GM21619 (cell line): Measurements from ENCODE around the gene PCDH9.
A peak's percentile ranks its signal among the peaks of the same experiment; 100 is the strongest.

Experiments
- ATAC-seq: cut with Tn5 transposase; IDR thresholded peaks from one replicate; pipeline ENCODE4 v1.9.1; 2021; ENCODE audit not compliant: unreplicated experiment

The PCDH9 gene

DNA sequence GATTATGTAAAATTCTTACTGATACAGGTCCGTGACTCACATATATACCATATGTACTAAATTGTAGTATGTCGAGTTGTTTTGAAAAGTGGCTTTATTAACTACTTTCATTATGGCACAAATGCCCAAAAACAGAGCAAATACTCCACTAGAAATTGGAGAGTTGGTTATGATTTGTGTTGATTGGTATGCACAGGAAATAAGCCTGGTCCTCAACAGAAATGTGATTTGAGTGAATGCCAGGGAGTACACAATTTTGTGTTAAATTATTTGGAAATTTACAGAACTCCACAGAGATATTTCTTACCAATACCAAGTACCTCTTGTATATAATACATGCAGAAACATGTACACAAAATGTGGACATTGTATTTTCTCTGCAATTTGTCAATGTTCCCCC, 676.7 kb downstream of the PCDH9 start:
- ATAC-seq: no peak

DNA sequence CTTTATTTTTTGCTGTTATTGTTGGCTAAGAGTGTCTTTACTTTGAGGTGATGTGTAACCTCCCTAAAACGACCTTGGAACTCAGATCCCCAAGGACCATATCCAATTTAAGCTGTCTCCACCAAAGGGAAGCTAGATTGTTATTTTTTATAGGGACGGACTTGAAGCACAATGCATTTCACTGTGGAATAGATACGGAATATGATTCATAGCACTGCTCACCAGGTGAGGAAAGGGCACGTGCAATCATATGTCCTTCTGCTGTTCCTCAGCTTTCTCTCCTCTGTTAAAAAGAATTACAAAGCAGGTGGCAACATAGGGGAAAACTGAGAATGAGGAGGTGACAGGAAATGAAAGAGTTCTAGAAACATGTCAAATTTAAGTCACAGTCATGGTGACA, 679.0 kb downstream of the PCDH9 start:
- no peak for ATAC-seq

DNA sequence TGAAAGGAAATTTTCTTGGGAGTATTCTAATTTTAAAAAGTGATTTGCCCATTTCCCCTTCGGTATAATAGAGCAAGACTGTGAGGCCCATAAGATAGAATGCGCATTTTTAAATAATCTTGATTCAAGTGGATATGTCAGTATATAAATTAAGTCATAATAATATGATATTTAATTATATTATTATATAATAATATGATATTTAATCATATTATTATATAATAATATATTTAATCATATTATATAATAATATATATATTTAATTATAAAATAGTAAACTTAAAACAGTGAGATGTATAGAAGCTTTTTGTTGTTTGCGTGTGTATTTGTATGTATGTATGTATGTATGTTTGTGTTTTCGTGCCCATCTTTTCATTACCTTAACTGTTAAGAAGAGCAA, 682.5 kb downstream of the PCDH9 start:
- ATAC-seq: no peak

DNA sequence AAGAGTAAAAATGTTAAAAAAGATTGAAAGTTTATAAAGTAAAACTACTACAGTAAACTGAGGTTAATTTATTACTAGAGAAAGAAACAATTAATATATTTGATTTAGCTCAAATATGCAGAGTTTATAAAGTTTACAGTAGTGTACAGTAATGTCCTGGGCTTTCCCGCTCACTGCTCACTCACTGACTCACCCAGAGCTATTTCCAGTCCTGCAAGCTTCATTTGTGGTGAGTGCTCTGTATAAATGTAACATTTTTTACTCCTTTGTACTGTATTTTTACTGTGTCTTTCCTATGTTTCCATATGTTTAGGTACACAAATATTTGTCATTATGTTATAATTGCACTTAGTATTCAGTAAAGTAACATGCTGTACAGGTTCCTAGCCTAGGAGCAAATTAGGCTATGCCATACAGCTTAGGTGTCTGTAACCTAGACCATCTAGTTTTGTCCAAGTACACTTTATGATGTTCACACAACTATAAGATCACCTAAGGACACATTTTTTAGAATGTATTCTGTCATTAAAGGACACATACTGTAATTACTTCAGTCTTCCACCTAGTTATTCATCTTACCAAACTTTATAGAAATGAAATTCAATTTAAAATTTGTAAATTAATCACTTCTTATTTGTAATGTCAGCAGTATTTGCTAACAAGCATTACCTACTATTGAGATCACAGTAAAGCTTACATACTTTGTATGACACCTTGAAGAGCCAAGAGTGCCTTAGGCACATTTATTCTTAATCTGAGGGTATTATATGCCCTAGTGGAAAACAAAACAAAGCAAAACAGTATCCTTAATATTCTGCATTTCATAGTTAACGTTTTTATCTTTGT, 683.4 kb downstream of the PCDH9 start:
- ATAC-seq: no peak

DNA sequence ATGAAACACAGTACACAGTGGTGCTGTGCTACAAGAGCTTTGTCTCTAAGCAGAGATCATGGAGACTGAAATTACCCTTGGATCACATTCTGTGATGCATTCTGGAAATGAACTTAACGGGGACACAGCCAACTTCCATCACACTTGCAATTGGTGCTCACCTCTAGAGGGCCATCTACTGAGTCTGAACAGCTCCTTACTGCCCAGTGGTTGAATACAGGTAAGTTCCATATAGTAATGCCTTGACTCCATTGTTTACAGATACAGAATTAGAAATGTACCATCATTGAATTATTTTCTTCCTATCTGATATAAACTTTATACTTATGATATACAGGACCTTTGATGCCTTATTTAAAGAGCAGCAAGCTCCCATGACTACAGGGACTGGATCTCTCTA, 686.4 kb downstream of the PCDH9 start:
- ATAC-seq: no peak

DNA sequence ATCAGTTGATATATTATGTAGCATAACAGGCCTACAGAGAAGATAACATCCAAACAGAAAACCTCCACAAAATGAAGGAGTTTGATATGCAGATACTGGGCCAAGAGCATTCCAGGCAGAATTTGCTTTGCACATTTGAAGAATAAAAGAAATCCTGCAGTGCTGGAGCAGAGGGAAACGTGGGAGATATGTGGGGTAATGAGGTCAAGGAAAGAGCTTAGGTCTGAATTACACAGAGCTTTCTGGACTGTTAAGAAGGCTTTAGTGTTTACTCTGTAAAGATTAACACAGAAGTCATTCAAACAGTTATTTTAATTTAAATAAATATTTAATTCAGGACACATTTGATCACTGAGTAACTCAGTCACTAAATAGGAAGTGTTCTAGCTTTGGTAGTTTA, 692.7 kb downstream of the PCDH9 start:
- ATAC-seq: no peak

DNA sequence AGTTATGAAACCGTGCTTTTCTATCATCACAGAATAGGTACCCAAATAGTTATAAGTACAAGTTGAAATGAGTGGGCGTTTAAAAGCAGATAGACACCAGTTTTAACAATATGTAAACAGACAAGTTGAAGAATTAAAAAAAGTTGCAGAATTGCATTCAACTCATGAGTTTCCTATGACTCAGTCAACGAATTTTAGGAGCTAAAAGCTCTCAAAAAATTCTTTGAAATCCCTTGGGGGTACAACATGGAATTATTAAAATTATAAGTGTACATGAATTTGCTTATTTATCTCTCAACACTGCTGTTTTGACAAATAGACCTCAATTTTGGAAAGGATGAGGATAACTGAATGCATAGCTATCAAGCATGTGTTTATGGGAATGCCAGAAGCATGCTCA, 693.4 kb downstream of the PCDH9 start:
- no peak for ATAC-seq

DNA sequence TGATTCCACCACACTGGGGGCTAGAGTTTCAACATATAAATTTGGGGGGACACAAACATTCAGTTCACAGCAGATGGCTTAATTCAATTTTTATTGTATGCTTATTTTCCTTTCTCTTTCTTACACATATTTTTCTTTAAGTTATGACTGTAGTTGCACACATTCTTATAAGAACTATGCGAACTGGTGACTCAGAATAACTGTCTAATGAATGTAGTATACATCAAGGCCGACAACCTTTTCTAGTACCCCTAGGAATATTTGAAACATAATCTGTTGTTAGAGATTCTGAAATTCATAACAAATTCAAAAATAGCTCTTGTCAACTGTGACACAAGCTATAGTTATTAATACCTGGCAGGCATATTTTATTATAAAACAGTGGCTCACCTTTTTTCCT, 695.6 kb downstream of the PCDH9 start:
- no peak for ATAC-seq

DNA sequence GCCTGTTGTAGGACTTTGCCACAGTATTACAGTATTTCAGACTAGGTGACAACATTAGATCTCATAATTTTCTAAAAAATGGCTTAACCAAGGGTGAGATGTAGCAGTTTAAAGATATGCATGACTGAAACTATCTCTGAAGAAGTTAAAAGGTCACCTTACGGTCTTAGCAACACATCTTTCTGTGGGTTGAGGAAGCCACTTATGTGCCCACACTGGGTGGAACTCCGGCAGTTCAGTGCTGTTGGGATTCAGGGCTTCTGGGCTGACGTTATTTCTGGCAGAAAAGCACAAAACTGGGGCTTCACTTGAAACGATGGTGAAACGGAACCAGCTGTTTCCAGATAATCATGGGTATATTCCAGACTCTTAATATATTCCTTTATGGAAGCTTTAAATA, 697.3 kb downstream of the PCDH9 start:
- ATAC-seq: no peak

DNA sequence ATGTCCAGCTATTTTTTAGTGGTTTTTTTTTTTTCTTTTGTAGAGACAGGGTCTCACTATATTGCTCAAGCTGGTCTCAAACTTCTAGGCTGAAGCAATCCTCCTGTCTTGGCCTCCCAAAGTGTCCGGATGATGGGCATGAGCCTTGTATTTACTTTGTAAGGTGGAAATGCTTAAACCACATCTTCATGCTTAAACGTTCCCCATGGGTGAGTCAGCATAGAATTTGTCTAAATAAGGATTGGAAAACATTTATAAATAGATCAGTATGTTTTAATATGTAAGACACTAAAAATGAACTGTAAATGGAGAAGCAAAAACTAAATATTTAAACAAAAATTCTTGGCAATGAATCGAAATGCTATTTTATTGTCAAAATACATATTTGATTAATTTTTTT, 698.0 kb downstream of the PCDH9 start:
- no peak for ATAC-seq

DNA sequence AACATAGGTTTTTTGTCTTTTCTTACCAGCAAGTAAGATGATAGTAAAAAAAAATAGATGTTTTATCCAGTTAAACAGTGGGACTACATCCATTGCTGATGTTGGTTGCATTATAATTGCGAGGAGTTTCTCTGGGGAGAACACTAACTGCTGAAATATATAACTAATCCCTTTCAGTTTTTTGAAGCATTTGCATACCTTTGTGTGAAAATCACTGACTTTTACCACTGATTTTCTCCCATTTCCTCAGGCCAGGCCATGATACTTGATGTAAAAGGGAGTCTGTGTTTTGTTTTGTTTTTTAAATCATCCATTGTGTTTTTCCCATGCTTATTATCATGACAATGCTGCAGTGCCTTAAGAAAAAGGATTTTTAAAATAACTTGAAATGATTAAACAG, 699.5 kb downstream of the PCDH9 start:
- ATAC-seq: no peak

DNA sequence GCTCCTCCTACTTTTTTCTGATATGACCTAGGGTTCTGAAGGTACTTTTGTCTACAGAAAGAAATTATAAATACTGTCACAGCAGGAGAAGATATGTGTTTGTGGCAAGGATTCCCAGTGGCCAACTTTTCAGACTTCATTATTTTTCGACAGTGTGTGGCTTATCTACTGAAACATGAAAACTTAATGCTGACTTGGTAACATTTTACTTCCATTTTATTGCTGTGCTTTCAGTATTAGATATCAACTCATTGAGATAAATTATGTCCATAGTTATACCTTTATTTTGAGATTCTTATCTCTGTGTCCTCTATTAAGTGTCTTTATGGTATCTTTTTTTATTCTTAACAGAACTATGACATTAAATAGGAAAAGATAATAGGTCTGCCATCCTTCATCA, 700.0 kb downstream of the PCDH9 start:
- ATAC-seq: no peak

DNA sequence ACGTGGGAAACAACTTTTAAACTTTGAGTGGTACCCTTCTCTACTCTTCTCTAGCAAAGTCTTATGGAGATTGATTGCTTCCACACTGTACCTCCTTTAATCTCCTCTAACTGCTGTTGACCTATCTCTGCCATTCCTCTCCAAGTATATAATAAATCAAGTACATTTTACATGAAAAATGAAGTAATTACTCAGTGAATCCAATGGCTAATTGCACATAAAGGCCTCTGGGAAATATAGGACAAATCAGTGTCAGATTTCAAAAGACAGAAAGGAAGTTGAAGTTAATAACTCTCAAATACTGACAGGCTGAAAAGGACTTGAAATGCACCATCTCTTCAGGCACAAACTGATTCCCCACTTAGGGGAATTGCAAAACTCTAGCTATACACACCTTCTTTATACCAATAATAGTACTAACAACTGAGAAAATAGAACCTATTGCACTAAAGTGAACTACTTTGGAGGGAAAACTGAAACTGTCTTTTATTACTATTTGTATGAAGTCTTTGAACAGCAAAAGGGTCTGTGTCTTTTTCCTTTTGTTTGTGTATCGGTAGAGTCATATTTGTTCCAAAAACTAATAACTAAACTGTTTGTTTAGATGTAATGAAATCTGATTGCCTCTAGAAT, 701.1 kb downstream of the PCDH9 start:
- no peak for ATAC-seq

DNA sequence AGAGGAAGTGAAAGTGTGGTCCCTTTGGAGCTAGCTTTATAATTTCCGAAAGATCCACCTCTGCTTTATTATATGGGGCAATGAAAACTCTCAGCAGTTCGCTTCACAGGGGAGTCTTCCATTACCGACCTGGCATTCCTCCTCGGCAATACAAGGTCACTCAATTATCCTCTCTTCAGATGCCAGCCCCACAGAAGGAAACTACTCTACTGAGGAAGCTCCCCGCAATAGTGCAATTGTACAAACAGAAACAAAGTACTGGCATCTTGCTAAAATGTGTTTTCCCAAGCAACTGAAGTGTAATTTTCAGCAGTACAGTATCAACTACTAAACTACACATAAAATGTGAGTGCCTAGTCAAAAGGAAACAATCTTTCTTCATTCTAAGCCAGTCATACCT, 702.0 kb downstream of the PCDH9 start:
- ATAC-seq: no peak

DNA sequence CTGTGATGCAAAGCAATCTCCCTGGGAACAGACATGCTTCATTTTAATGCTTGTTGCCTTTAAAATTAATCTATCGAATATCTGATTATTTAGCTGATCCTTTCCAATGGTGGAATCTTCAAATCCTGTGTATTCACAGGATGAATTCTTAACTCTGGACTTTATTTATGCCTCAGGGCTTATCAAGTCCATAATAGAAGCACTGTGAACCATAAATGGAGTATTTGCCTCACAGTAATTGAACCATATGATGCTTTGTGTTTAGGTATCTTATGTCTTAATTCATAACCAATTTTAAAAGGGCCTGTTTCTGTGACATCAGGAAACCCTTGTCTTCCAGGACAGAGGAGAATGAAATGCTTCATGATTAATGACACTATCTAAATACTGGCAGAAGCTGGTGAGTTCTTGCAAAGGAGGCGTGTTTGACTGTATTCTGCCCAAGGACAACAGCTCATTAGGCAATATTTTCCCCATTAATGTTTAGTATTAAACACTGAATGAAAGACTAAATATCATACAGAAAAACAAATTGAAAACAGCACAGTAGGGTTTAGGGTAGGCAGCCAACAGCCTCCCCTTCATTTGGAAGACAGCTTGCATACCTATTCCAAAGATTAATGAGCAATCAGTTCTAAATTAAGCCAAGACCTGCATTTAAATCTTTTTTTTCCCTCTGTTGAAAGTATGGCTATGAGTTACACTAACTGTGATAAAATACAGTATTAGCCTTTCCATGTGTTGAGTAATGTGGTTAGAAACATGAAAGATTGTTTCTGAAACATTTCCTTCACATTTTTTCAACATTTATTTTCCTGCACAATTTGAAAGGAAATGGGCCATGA, 709.4 kb downstream of the PCDH9 start:
- no peak for ATAC-seq

DNA sequence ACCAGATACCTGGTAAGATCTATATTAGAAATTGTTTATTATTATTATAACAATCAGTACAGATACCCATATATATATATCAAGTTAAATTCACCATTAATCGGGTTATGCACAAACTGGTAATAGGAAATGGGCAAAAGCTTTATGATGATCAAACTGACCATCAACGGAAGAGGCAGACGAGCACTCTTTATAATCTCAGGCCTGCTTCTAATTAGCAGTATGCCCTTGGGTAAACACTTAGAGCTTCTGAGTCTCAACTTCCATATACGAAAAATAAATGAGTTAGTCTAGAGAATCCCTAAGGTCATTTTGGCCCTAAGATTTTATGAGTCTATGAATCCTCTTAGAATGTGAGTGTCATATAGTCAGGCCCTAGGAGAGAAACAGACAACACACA, 710.9 kb downstream of the PCDH9 start:
- no peak for ATAC-seq

DNA sequence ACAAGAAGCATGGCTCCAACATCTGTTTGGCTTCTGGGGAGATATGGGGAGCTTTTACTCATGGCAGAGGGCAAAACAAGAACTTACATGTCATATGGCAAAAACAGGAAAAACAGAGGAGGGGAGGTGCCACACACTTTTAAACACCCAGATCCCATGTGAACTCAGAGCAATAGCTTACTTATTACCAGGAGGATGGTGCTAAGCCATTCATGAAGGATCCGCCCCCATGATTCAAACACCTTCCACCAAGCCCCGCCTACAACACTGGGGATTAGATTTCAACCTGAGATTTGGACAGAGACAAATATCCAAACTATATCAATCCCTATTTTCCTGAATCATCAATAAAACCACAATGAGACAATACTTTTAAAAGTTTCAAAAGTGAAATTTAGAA, 712.1 kb downstream of the PCDH9 start:
- no peak for ATAC-seq

DNA sequence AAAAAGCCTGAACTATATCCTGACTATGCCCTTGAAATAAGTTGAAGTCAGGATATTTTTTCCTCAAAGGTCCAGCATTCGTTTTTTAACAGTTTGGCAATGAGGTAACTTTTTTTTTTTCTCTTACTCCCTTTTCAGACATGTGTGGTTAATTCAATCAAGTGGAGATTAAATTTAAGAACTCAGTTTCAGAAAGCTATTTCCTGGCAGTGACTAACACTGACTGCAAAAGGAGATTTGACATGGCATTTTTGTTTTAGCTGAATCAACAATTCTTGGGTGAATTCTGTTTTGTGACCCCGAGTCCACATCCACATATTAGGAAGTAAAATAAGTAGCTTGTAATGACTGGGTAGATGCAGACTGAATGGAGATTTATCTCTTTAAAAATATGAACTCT, 716.4 kb downstream of the PCDH9 start:
- no peak for ATAC-seq

DNA sequence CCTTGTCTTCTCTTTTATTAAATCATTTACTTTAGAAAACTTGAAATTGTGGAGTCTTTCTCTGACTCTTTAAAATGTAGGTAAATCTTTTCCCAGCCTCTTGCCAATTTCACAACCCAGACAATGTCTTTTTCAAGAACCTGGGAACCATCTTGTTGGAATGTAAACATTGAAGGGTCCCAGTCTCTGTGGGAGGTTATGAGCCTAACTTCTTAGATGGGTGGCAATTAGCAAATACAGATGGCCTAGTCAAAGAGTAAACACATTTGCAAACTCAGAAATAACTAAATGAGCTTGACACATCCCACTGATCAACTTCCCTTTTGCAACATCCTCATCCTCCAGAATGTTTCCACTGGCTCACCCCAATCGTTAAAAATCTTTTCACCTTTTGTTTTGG, 721.0 kb downstream of the PCDH9 start:
- ATAC-seq: no peak

DNA sequence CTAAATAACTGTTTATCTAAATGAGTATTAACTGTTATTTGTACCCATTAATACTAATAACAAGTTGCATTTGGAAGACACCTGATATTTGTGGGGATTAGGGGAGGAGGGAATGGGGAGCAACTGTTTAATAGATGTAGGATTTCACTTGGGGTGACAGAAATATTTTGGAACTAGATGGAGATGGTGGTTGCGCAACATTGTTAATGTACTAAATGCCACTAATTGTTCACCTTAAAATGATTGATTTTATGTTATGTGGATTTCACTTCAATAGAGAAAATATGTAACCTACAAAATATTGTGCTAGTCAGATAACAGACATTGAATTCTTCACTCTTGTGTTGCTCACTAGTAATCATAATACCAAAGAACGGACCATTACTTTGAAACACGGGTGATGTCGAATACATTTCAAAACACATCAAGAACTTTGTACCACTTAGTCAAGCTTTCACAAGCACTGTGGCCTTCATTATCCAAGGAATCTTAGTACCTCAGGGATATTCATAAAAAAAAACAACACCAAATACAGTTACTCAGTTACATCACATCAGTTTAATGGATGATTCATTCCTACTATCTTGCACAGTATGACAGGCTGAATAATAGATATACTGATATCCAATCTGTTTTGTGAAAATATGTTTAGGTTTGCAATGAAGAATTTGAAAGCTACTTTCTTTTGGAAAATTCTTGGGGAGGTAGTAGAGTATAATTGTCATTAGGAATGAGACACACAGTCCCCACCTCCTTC, 721.8 kb downstream of the PCDH9 start:
- no peak for ATAC-seq

DNA sequence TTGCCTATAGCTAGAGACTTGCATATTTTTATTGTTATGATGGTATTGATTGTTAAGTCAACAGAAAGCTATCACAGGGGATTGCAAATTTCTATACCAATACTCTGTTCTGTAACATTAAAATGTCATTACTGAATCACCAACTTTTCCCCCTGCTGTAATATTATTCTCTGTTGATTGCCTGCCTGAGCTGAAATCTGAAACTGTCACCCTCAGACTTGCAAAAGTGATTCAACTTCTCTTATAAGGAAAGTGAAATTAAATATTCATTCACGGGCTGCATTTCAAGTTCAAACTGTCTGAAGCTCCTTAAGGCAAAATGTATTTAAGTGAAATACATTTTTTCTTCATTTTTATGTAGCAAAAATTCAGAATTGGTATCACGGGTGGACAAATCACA, 723.2 kb downstream of the PCDH9 start:
- ATAC-seq: peak; percentile 87
